K562 (cell line): ENCODE measurements around the gene ENO3. TPM values are rescaled to one million over a fixed set of nuclear protein-coding genes. Genes with fewer than 3 reads are reported as not detected.

Experiments
- CXXC5 ChIP-seq: fragments of 250-450 bp; sonication (Bioruptor Pico); IDR thresholded peaks from 2 replicates; pipeline ENCODE4 v1.8.0; 2022; ENCODE audit warnings: inconsistent platforms, mild to moderate bottlenecking, moderate library complexity
- MITF ChIP-seq: IDR thresholded peaks from 2 replicates; pipeline ENCODE4 v1.6.1; 2014; ENCODE audit warnings: antibody characterized with exemption
- POLR2B ChIP-seq: fragments of 450-650 bp; IDR thresholded peaks from 2 replicates; pipeline ENCODE4 v1.6.1; 2018; ENCODE audit warnings: low read depth; ENCODE audit not compliant: partially characterized antibody
- PRDM10 ChIP-seq: fragments of 450-650 bp; IDR thresholded peaks from 2 replicates; pipeline ENCODE4 v1.6.1; 2018; ENCODE audit not compliant: partially characterized antibody
- RB1 ChIP-seq: fragments of 450-650 bp; IDR thresholded peaks from 2 replicates; pipeline ENCODE4 v1.6.1; 2017; ENCODE audit warnings: low read depth, mild to moderate bottlenecking
- RREB1 ChIP-seq: fragments of 250-450 bp; sonication (Bioruptor Pico); IDR thresholded peaks from 2 replicates; pipeline ENCODE4 v1.4.0; 2020
- TARDBP ChIP-seq: fragments of 450-650 bp; IDR thresholded peaks from 2 replicates; pipeline ENCODE4 v1.6.1; 2016
- ZNF197 ChIP-seq: fragments of 200-800 bp; sonication (Bioruptor generic); IDR thresholded peaks from 2 replicates; pipeline ENCODE4 v1.6.1; 2016; ENCODE audit warnings: low read depth, missing genetic modification characterization, missing compliant biosample characterization
- ZNF639 ChIP-seq, 2 experiments: fragments of 200-800 bp in 1 of 2; sonication (Bioruptor generic) in 1 of 2; sonication (generic) in 1 of 2; formaldehyde crosslinking in 1 of 2; IDR thresholded peaks in 1 of 2; conservative IDR thresholded peaks in 1 of 2; 2 replicates each; pipeline versions ENCODE4 v1.5.0 to v1.6.1; 2016 to 2020; ENCODE audit warnings: missing compliant biosample characterization in 1 of 2, missing genetic modification characterization in 1 of 2, missing genetic modification reagents in 1 of 2
- polyA plus RNA-seq, 8 experiments: library from polyadenylated mRNA; depleted of rRNA in 4 of 8; stranded (reverse) in 5 of 8; unstranded in 3 of 8; fragments of >200 nt; fragmentation: Nextera tagmentation in 2 of 8; fragmentation: Illumina TruSeq in 1 of 8; extraction: Ambion mirVana in 2 of 8; extraction: Trizol in 1 of 8; gene quantifications; 2 replicates each; pipeline versions ENCODE4 v1.2.1 to v1.2.3, GENCODE V29; 2011 to 2014; ENCODE audit warnings: inconsistent platforms in 1 of 8, missing spikeins in 1 of 8
- total RNA-seq, 7 experiments: library from RNA; depleted of rRNA in 6 of 7; stranded (reverse); fragments of >200 nt in 6 of 7; fragmentation: Illumina TruSeq in 2 of 7; extraction: Trizol in 2 of 7; gene quantifications; 2 replicates each; pipeline versions ENCODE4 v1.2.1 to v1.2.3, GENCODE V29; 2011 to 2021; ENCODE audit warnings: low replicate concordance in 1 of 7

Gene ENO3
- total and polyA plus RNA-seq, 9 of the 15 experiments (the other 6 are each of a cell fraction or from before 2014, with no cell fraction given) = 5.7 to 17.2 (median 9.9) TPM

GRCh38 chr17:4939796-4940554, 10.9 kb upstream of the ENO3 start, which contains the start of the genes RNF167 and SLC25A11 (continued):
- TF ChIP-seq RREB1 (0 out of 2 replicates have a peak, but pooled peaks have one; percentile 20), POLR2B (peak; percentile 18), PRDM10 (peak; percentile 15), MITF (no peak), ZNF639 (CRISPR knock-in tag; conservative IDR thresholded peaks at IDR 0.05 in 1 of 2, IDR thresholded peaks at IDR 0.05 in 1 of 2) (peak in 1 of 2 experiments; percentile 87; a peak in 2 of 4 replicates), CXXC5 (CRISPR knock-in tag) (peak; percentile 75), ZNF197 (0 out of 2 replicates have a peak, but pooled peaks have one; percentile 14), RB1 (peak; percentile 80), TARDBP (0 out of 2 replicates have a peak, but pooled peaks have one; percentile 19)
